Heart left ventricle (tissue), 13 donors: ENCODE results near the gene CYB5R3.

Experiments used
- CTCF ChIP-seq, 12 donors: fragments of 200-600 bp; sonication (generic) in 4 of 12; IDR thresholded peaks; one replicate each; pipeline versions ENCODE4 v1.5.0 to v1.8.0; 2018 to 2022; ENCODE audit warnings: antibody characterized with exemption in 12 of 12, mild to moderate bottlenecking in 5 of 12
- POLR2A ChIP-seq, 2 donors: fragments of 450-650 bp; IDR thresholded peaks; one replicate each; pipeline ENCODE4 v1.6.1; 2017; ENCODE audit warnings: antibody characterized with exemption in 2 of 2, mild to moderate bottlenecking in 2 of 2, moderate library complexity in 2 of 2
- donor health status: ischemic (EF 13 %, LVEDD 7.1; RV severe dilation, severe dysfunction).
- donor health status: DM: no; HTN: yes; CAD: no.
- donor health status: DM: no; HTN: no; CAD: no.
- donor health status: ischemic (EF 25% LVEDD 6.9; RV normal size, moderate dysfunction).
- donor health status: ischemic (EF 25% LVEDD 5.7; RV mildly dilated, moderate dysfunction).
- donor health status: ischemic (EF 35%, LVEDD 5.7; RV mildly dilated, moderate dysfunction).
- donor health status: nonischemic (EF 11% LVEDD 7.7; RV severe dilation, severe dysfunction).
- donor health status: DM: yes; HTN: yes; CAD: no.
- donor health status: PGD.
- donor health status: ischemic (EF 29% LVEDD 5.4; RV normal size, mild dysfunction).
- donor health status: nonischemic (EF 23%, LVEDD 6.1; RV moderate dilation, normal function).

GRCh38 chr22:42655693-42656092, 6.5 kb upstream of the CYB5R3 start:
- TF ChIP-seq CTCF (IDR thresholded peaks at IDR 0.05) (no peak), POLR2A (IDR thresholded peaks at IDR 0.05) (no peak)
